B cell (primary cell): ENCODE measurements around the gene BIVM.

ENCODE experiments used
- EZH2 ChIP-seq: IDR thresholded peaks from 2 replicates; pipeline ENCODE4 v1.6.1; 2012; ENCODE audit warnings: borderline replicate concordance, low read depth, mild to moderate bottlenecking, moderate library complexity, low read length; ENCODE audit not compliant: insufficient read depth, poor library complexity, severe bottlenecking
- TF ChIP-seq, protein P1 (sequence below): fragments of 200-600 bp; IDR thresholded peaks from one replicate; pipeline ENCODE4 v1.8.0; 2022; ENCODE audit warnings: antibody characterized with exemption, mild to moderate bottlenecking

DNA sequence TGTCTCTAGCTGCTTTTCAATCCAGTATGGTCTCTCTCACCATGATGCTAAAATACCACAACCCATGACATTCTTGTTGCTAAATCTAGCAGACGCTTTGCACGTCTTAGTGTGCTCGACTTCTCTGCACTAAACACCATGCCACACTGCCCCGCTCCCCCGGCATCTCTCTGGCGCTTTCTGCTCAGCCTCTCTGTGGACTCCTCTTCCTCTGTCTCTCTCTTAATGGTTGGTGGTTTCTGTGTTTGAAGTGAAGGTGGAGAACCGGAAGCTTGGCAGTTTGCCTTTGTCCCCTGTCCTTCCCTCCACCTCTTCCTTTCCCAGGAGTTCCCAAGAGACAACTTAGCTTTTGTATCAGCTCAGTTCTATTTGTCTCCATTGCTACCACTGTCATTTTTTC is 55.8 kb downstream of the BIVM start:
- TF ChIP-seq, protein P1, sequence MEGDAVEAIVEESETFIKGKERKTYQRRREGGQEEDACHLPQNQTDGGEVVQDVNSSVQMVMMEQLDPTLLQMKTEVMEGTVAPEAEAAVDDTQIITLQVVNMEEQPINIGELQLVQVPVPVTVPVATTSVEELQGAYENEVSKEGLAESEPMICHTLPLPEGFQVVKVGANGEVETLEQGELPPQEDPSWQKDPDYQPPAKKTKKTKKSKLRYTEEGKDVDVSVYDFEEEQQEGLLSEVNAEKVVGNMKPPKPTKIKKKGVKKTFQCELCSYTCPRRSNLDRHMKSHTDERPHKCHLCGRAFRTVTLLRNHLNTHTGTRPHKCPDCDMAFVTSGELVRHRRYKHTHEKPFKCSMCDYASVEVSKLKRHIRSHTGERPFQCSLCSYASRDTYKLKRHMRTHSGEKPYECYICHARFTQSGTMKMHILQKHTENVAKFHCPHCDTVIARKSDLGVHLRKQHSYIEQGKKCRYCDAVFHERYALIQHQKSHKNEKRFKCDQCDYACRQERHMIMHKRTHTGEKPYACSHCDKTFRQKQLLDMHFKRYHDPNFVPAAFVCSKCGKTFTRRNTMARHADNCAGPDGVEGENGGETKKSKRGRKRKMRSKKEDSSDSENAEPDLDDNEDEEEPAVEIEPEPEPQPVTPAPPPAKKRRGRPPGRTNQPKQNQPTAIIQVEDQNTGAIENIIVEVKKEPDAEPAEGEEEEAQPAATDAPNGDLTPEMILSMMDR = no peak
- no peak for TF ChIP-seq EZH2
